ENCODE results near the gene DNAAF8. TPM values are rescaled to one million over a fixed set of nuclear protein-coding genes. Genes with fewer than 3 reads are reported as not detected.

DNAAF8 gene
- polyA plus RNA-seq, 1 of the 3 experiments (the other 2 are of a cell fraction): 3.1 TPM

DNA sequence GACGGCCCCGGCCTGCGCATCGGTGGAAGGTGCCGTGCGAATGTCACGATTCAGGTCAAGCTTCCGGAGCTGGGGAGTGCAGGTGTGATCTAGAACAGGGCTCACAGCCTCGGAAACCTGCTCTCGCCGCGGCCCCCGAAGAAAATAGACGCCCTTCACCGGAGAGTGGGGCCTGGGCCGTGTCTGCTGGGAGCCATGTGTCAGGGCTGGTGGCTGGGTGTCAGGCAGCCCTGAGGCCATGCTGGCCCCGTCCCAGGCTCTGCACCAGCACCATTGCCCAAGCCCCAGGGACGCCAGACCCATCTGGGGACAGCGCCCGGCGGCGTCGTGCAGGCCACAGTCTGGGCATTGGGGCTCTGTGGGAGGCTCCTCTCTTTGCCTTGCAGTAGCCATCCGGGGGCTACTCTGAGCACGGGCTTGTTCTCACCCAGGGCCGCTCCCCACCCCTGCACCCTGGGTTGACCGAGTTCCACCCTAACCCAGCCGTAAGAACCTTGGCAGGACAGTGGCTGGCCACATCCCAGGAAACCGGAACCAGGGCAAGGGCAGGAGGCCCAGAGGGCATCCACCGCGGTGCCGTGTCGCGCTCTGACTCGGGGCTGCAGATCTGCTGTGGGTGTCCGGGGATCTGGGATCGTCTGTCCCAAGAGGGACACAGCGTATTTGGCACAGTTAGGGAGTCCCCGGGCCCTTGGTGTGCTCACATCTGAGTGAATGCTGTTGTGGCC, 46.2 kb upstream of the DNAAF8 start:
- Histone ChIP-seq H3K79me2 (ENCODE audit: insufficient read depth) (no peaks in the 10 kb centered on the region), H3K27me3 (ENCODE audit: insufficient read depth) (no peaks in the 10 kb centered on the region), H3F3A (replicated peaks; ENCODE audit: insufficient read depth) (peaks cover 3% of the 10 kb centered on the region), H3K36me3 (replicated peaks in 1 of 2; ENCODE audit: control insufficient read depth in 1 of 2, insufficient read depth in 2 of 2, low read length in 1 of 2) (peaks cover 0 to 40% of the 10 kb centered on the region in 2 experiments), H3K9ac (no peak overlapping the region), H3K4me3 (ENCODE audit: low read depth in 2 of 2, low read length in 1 of 2) (no peak overlapping the region), H2AFZ (ENCODE audit: low read depth) (no peak overlapping the region), H3K9me2 (no peaks in the 10 kb centered on the region), H4K20me1 (ENCODE audit: insufficient read depth) (no peaks in the 10 kb centered on the region), H3K9me3 (no peaks in the 10 kb centered on the region), H3K4me2 (no peak overlapping the region), H3K4me1 (ENCODE audit: control insufficient read depth in 1 of 2, insufficient read depth in 2 of 2, low read depth in 1 of 2, low read length in 1 of 2) (peaks cover 0 to 12% of the 10 kb centered on the region in 2 experiments; a peak in 1 of 4 replicates), H3K27ac (ENCODE audit: low read depth in 2 of 2, low read length in 1 of 2) (no peak overlapping the region)
- no peak for DNase-seq
- 93% methylated on average over 33 of the region's 39 CpGs for WGBS (ENCODE audit: low lambda C conversion rate)
- no peak for TF ChIP-seq TEAD4 (IDR thresholded peaks at IDR 0.05; ENCODE audit: borderline replicate concordance, insufficient read depth)
- TF ChIP-seq GABPA (IDR thresholded peaks at IDR 0.05; ENCODE audit: low read depth): no peak
- TF ChIP-seq NRF1 (IDR thresholded peaks at IDR 0.05; ENCODE audit: low read depth, low read length): no peak
- TF ChIP-seq, protein P1, sequence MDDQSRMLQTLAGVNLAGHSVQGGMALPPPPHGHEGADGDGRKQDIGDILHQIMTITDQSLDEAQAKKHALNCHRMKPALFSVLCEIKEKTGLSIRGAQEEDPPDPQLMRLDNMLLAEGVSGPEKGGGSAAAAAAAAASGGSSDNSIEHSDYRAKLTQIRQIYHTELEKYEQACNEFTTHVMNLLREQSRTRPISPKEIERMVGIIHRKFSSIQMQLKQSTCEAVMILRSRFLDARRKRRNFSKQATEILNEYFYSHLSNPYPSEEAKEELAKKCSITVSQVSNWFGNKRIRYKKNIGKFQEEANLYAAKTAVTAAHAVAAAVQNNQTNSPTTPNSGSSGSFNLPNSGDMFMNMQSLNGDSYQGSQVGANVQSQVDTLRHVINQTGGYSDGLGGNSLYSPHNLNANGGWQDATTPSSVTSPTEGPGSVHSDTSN (IDR thresholded peaks at IDR 0.05): no peak
- TF ChIP-seq, protein P2, sequence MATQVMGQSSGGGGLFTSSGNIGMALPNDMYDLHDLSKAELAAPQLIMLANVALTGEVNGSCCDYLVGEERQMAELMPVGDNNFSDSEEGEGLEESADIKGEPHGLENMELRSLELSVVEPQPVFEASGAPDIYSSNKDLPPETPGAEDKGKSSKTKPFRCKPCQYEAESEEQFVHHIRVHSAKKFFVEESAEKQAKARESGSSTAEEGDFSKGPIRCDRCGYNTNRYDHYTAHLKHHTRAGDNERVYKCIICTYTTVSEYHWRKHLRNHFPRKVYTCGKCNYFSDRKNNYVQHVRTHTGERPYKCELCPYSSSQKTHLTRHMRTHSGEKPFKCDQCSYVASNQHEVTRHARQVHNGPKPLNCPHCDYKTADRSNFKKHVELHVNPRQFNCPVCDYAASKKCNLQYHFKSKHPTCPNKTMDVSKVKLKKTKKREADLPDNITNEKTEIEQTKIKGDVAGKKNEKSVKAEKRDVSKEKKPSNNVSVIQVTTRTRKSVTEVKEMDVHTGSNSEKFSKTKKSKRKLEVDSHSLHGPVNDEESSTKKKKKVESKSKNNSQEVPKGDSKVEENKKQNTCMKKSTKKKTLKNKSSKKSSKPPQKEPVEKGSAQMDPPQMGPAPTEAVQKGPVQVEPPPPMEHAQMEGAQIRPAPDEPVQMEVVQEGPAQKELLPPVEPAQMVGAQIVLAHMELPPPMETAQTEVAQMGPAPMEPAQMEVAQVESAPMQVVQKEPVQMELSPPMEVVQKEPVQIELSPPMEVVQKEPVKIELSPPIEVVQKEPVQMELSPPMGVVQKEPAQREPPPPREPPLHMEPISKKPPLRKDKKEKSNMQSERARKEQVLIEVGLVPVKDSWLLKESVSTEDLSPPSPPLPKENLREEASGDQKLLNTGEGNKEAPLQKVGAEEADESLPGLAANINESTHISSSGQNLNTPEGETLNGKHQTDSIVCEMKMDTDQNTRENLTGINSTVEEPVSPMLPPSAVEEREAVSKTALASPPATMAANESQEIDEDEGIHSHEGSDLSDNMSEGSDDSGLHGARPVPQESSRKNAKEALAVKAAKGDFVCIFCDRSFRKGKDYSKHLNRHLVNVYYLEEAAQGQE (IDR thresholded peaks at IDR 0.05; ENCODE audit: low read depth, low read length): no peak
- TF ChIP-seq, protein P3, sequence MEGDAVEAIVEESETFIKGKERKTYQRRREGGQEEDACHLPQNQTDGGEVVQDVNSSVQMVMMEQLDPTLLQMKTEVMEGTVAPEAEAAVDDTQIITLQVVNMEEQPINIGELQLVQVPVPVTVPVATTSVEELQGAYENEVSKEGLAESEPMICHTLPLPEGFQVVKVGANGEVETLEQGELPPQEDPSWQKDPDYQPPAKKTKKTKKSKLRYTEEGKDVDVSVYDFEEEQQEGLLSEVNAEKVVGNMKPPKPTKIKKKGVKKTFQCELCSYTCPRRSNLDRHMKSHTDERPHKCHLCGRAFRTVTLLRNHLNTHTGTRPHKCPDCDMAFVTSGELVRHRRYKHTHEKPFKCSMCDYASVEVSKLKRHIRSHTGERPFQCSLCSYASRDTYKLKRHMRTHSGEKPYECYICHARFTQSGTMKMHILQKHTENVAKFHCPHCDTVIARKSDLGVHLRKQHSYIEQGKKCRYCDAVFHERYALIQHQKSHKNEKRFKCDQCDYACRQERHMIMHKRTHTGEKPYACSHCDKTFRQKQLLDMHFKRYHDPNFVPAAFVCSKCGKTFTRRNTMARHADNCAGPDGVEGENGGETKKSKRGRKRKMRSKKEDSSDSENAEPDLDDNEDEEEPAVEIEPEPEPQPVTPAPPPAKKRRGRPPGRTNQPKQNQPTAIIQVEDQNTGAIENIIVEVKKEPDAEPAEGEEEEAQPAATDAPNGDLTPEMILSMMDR (IDR thresholded peaks at IDR 0.05): no peak
- ChIA-PET CTCF (no interaction called here), POLR2A (no interaction called here)

DNA sequence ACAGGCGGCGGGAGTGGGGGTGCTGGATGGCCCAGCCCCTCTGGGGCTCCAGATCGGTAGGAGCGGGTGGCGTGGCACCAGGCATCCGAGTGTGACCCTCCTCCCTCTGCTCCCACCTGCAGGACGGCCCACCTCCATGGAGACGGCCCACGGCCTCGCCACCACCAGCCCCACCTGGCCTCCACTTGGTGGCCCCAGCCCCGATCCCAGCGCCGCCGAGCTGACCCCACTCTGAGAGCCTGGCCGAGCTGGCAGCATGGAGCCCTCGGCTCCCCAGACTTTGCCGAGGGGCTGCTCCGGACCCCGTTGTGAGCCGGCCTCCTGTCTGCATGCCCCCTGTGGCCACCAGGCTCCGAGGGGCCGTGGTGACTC, 45.7 kb upstream of the DNAAF8 start:
- CTCF ChIA-PET: no interaction called here
- peaks cover 3% of the 10 kb centered on the region for H3F3A ChIP-seq (replicated peaks; ENCODE audit: insufficient read depth)
- no peak overlapping the region for H3K9ac ChIP-seq
- POLR2A ChIA-PET: no interaction called here
- H3K36me3 ChIP-seq (replicated peaks in 1 of 2; ENCODE audit: control insufficient read depth in 1 of 2, insufficient read depth in 2 of 2, low read length in 1 of 2): peaks cover 0 to 34% of the 10 kb centered on the region in 2 experiments
- H3K4me2 ChIP-seq: no peak overlapping the region
- H3K27ac ChIP-seq (ENCODE audit: low read depth in 2 of 2, low read length in 1 of 2): no peak overlapping the region
- no peak overlapping the region for H3K4me3 ChIP-seq (ENCODE audit: low read depth in 2 of 2, low read length in 1 of 2)
- H4K20me1 ChIP-seq (ENCODE audit: insufficient read depth): no peaks in the 10 kb centered on the region
- no peak overlapping the region for H2AFZ ChIP-seq (ENCODE audit: low read depth)
- no peak for DNase-seq
- H3K79me2 ChIP-seq (ENCODE audit: insufficient read depth): peaks cover under 1% of the 10 kb centered on the region; the same call in 1 of the 2 replicates
- H3K9me3 ChIP-seq: no peaks in the 10 kb centered on the region
- H3K27me3 ChIP-seq (ENCODE audit: insufficient read depth): no peaks in the 10 kb centered on the region
- 96% methylated on average over 10 of the region's 22 CpGs for WGBS (ENCODE audit: low lambda C conversion rate)
- TF ChIP-seq, protein P4, sequence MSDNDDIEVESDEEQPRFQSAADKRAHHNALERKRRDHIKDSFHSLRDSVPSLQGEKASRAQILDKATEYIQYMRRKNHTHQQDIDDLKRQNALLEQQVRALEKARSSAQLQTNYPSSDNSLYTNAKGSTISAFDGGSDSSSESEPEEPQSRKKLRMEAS (IDR thresholded peaks at IDR 0.05; ENCODE audit: low read depth): no peak
- TF ChIP-seq CHD2 (IDR thresholded peaks at IDR 0.05; ENCODE audit: low read length, partially characterized antibody) (no peak), FOXJ3 (CRISPR knock-in tag; IDR thresholded peaks at IDR 0.05) (no peak), TAF1 (IDR thresholded peaks at IDR 0.05; ENCODE audit: borderline replicate concordance, low read depth, low read length) (no peak), GABPA (IDR thresholded peaks at IDR 0.05; ENCODE audit: low read depth) (no peak)
- peaks cover 0 to 12% of the 10 kb centered on the region in 2 experiments; a peak in 1 of 4 replicates for H3K4me1 ChIP-seq (ENCODE audit: control insufficient read depth in 1 of 2, insufficient read depth in 2 of 2, low read depth in 1 of 2, low read length in 1 of 2)
- H3K9me2 ChIP-seq: no peaks in the 10 kb centered on the region

All from SK-N-SH (cell line).